HCT116 (cell line): Measurements from ENCODE around the gene ATG14. TPM values are rescaled to one million over a fixed set of nuclear protein-coding genes. Genes with fewer than 3 reads are reported as not detected.

Experiments
- ATAC-seq: fragments of 200-7000 bp; cut with Tn5 transposase; 2 replicates; pipeline ENCODE4 v1.9.1; 2020; ENCODE audit warnings: mild to moderate bottlenecking, moderate library complexity
- BruUV-seq: library from RNA; stranded (reverse); fragments of 400-500 nt; replicated peaks from 2 replicates; lab custom pipeline; 2021; lab: Mats Ljungman, UMichigan
- CTCF ChIA-PET: fragments of 300-600 bp; sonication (Branson Sonifier 250); formaldehyde crosslinking; loops from one replicate; lab custom pipeline; 2021; ENCODE audit warnings: antibody characterized with exemption; lab: Charles Lee
- POLR2A ChIA-PET: fragments of 300-600, 350-600 bp; sonication (Branson Sonifier 250); formaldehyde crosslinking; loops from one replicate; lab custom pipeline; 2021; ENCODE audit warnings: antibody characterized with exemption; lab: Charles Lee
- RAD21 ChIA-PET, 2 experiments: fragments of 300-600 bp; sonication (Branson Sonifier 250); formaldehyde crosslinking; loops; one replicate each; lab custom pipeline; 2023; ENCODE audit warnings: low total read pairs in 2 of 2; ENCODE audit not compliant: uncharacterized antibody in 2 of 2, unreplicated experiment in 2 of 2, low non-redundant PET in 1 of 2; lab: Charles Lee
- DNase-seq: peaks from one replicate; pipeline ENCODE4 v3.0.0-alpha.2; 2010; ENCODE audit warnings: low read depth, low spot score
- H2AFZ ChIP-seq: fragments of 200-600 bp; shearing (Covaris generic), sonication (generic); 2 replicates; pipeline ENCODE4 v1.6.1; 2017; ENCODE audit warnings: low read depth, mixed run types, mixed read lengths, antibody characterized with exemption, low read length; ENCODE audit not compliant: poor library complexity, severe bottlenecking
- H3K27ac ChIP-seq: 2 replicates; pipeline ENCODE4 v1.5.1; 2012; ENCODE audit warnings: low read depth, low read length
- H3K27me3 ChIP-seq: fragments of 200-600 bp; sonication (generic); 2 replicates; pipeline ENCODE4 v1.6.1; 2016; ENCODE audit warnings: mixed run types, low read length, mixed read lengths; ENCODE audit not compliant: insufficient read depth
- H3K36me3 ChIP-seq, 2 experiments: fragments of 200-500 bp in 1 of 2; fragments of 200-600 bp in 1 of 2; sonication (Bioruptor generic) in 1 of 2; sonication (generic) in 1 of 2; 2 replicates each; pipeline versions ENCODE4 v1.5.1 to v1.6.1; 2014 to 2016; ENCODE audit warnings: low read length in 2 of 2, inconsistent platforms in 1 of 2, mixed read lengths in 1 of 2, mixed run types in 1 of 2; ENCODE audit not compliant: insufficient read depth in 2 of 2, control insufficient read depth in 1 of 2
- H3K4me1 ChIP-seq, 2 experiments: fragments of 200-600 bp in 1 of 2; sonication (generic) in 1 of 2; 2 replicates each; pipeline versions ENCODE4 v1.5.1 to v1.6.1; 2012 to 2017; ENCODE audit warnings: low read length in 2 of 2, inconsistent platforms in 1 of 2, mild to moderate bottlenecking in 1 of 2, mixed read lengths in 1 of 2, mixed run types in 1 of 2, moderate library complexity in 1 of 2; ENCODE audit not compliant: insufficient read depth in 2 of 2, control insufficient read depth in 1 of 2
- H3K4me2 ChIP-seq: fragments of 200-600 bp; sonication (generic); 2 replicates; pipeline ENCODE4 v1.6.1; 2017; ENCODE audit warnings: mixed run types, low read length, mixed read lengths
- H3K4me3 ChIP-seq, 2 experiments: fragments of 200-600 bp in 1 of 2; sonication (generic) in 1 of 2; replicated peaks in 1 of 2; 2 replicates each; pipeline ENCODE4 v1.5.1; 2011 to 2016; ENCODE audit warnings: low read length in 2 of 2, control low read depth in 1 of 2, low read depth in 1 of 2, mild to moderate bottlenecking in 1 of 2, mixed read lengths in 1 of 2, mixed run types in 1 of 2
- H3K79me2 ChIP-seq: fragments of 200-600 bp; sonication (generic); 2 replicates; pipeline ENCODE4 v1.6.1; 2017; ENCODE audit warnings: mild to moderate bottlenecking, mixed run types, low read length, moderate library complexity, mixed read lengths; ENCODE audit not compliant: insufficient read depth
- H3K9ac ChIP-seq: fragments of 200-600 bp; sonication (generic); 2 replicates; pipeline ENCODE4 v1.6.1; 2016; ENCODE audit warnings: low read length, mixed read lengths
- H3K9me2 ChIP-seq: fragments of 200-600 bp; sonication (generic), shearing (Covaris generic); 2 replicates; pipeline ENCODE4 v1.6.1; 2017; ENCODE audit warnings: mixed run types, mild to moderate bottlenecking, moderate library complexity; ENCODE audit not compliant: insufficient read depth
- H3K9me3 ChIP-seq, 2 experiments: fragments of 200-500 bp in 1 of 2; fragments of 200-600 bp in 1 of 2; sonication (Bioruptor generic) in 1 of 2; sonication (generic) in 1 of 2; 2 replicates each; pipeline ENCODE4 v1.6.1; 2014 to 2017; ENCODE audit warnings: low read length in 2 of 2, mixed read lengths in 2 of 2, inconsistent platforms in 1 of 2, low read depth in 1 of 2, mild to moderate bottlenecking in 1 of 2, mixed run types in 1 of 2, moderate library complexity in 1 of 2; ENCODE audit not compliant: control insufficient read depth in 1 of 2, insufficient read depth in 1 of 2
- H4K20me1 ChIP-seq: fragments of 200-600 bp; sonication (generic), shearing (Covaris generic); 2 replicates; pipeline ENCODE4 v1.6.1; 2017; ENCODE audit warnings: mixed run types, mild to moderate bottlenecking, moderate library complexity; ENCODE audit not compliant: insufficient read depth
- CBX3 ChIP-seq: IDR thresholded peaks from 2 replicates; pipeline ENCODE4 v1.6.1; 2012; ENCODE audit warnings: low read depth
- CEBPB ChIP-seq: IDR thresholded peaks from 2 replicates; pipeline ENCODE4 v1.6.1; 2012; ENCODE audit warnings: low read depth
- CTCF ChIP-seq, 3 experiments: fragments of 200-600 bp in 1 of 3; sonication (generic) in 1 of 3; IDR thresholded peaks in 2 of 3; conservative IDR thresholded peaks in 1 of 3; 2 replicates each; pipeline ENCODE4 v1.5.1; 2012 to 2017; ENCODE audit warnings: low read depth in 2 of 3, low read length in 2 of 3, antibody characterized with exemption in 1 of 3, borderline replicate concordance in 1 of 3, control low read depth in 1 of 3, mild to moderate bottlenecking in 1 of 3, mixed read lengths in 1 of 3, mixed run types in 1 of 3, moderate library complexity in 1 of 3; ENCODE audit not compliant: insufficient read depth in 1 of 3
- EGR1 ChIP-seq: IDR thresholded peaks from 2 replicates; pipeline ENCODE4 v1.6.1; 2012; ENCODE audit warnings: low read depth
- ELF1 ChIP-seq: IDR thresholded peaks from 2 replicates; pipeline ENCODE4 v1.6.1; 2012; ENCODE audit warnings: low read depth, borderline replicate concordance
- FOSL1 ChIP-seq: IDR thresholded peaks from 2 replicates; pipeline ENCODE4 v1.6.1; 2012; ENCODE audit warnings: low read depth
- JUND ChIP-seq: IDR thresholded peaks from 2 replicates; pipeline ENCODE4 v1.6.1; 2012
- MAX ChIP-seq: IDR thresholded peaks from 2 replicates; pipeline ENCODE4 v1.6.1; 2012
- POLR2AphosphoS5 ChIP-seq: IDR thresholded peaks from 2 replicates; pipeline ENCODE4 v1.6.1; 2011; ENCODE audit warnings: mild to moderate bottlenecking, low read depth, low read length, moderate library complexity
- RAD21 ChIP-seq: IDR thresholded peaks from 2 replicates; pipeline ENCODE4 v1.6.1; 2012; ENCODE audit warnings: low read depth, mild to moderate bottlenecking
- SIN3A ChIP-seq: IDR thresholded peaks from 2 replicates; pipeline ENCODE4 v1.6.1; 2012; ENCODE audit warnings: low read depth
- SP1 ChIP-seq: IDR thresholded peaks from 2 replicates; pipeline ENCODE4 v1.6.1; 2012; ENCODE audit warnings: low read depth
- TCF7L2 ChIP-seq: IDR thresholded peaks from 2 replicates; pipeline ENCODE4 v1.7.0; 2011; ENCODE audit warnings: borderline replicate concordance, inconsistent platforms; ENCODE audit not compliant: insufficient read depth, insufficient read length; ENCODE audit errors: extremely low read depth
- YY1 ChIP-seq: IDR thresholded peaks from 2 replicates; pipeline ENCODE4 v1.6.1; 2011; ENCODE audit warnings: low read length, low read depth, moderate library complexity, mild to moderate bottlenecking; ENCODE audit not compliant: insufficient replicate concordance; ENCODE audit errors: extremely low read depth
- ZBTB33 ChIP-seq: IDR thresholded peaks from 2 replicates; pipeline ENCODE4 v1.6.1; 2011; ENCODE audit warnings: mild to moderate bottlenecking, low read length, moderate library complexity; ENCODE audit not compliant: insufficient replicate concordance; ENCODE audit errors: extremely low read depth
- ZFX ChIP-seq: fragments of 450-650 bp; IDR thresholded peaks from 2 replicates; pipeline ENCODE4 v1.6.1; 2017
- ZNF274 ChIP-seq: fragments of 200-500 bp; sonication (Bioruptor generic); IDR thresholded peaks from 2 replicates; pipeline ENCODE4 v1.6.1; 2014; ENCODE audit warnings: mild to moderate bottlenecking, low read depth, low read length, inconsistent platforms
- intact Hi-C: fragments of 100-400 bp; cut with micrococcal nuclease; formaldehyde crosslinking; loops from 2 replicates; pipeline ENCODE4 v1.10.0; 2022
- total RNA-seq: library from RNA; stranded (reverse); gene quantifications from one replicate; pipeline ENCODE4 v1.2.1, GENCODE V29; 2021; ENCODE audit not compliant: unreplicated experiment

ATG14 gene
- total RNA-seq, 1 experiment from 2014 or later: 9.9 TPM

GRCh38 chr14:55454264-55455002 lies 42.8 kb upstream of the ATG14 start:
- H3K4me2 ChIP-seq: peak overlapping the region; percentile 82
- H3K27me3 ChIP-seq: no peaks in the 10 kb centered on the region
- ATAC-seq (peak; percentile 85), DNase-seq (peak; percentile 83)
- H4K20me1 ChIP-seq: no peaks in the 10 kb centered on the region
- no peaks in the 10 kb centered on the region for H3K79me2 ChIP-seq
- no peaks in the 10 kb centered on the region for H3K9me3 ChIP-seq
- H2AFZ ChIP-seq: peak overlapping the region; percentile 81
- ChIA-PET CTCF (interaction anchor here (0.6 to 1.1 kb wide), 3 partner anchors 8 to 1020 kb away, joined by 3 read pairs; no protein-coding TSS in a partner anchor), RAD21 (no interaction called here), POLR2A (interaction anchor here (1.2 kb wide), 1 partner anchor 8 kb away, joined by 3 read pairs; no protein-coding TSS in a partner anchor)
- H3K4me1 ChIP-seq: peaks cover 41 to 67% of the 10 kb centered on the region in 2 experiments
- H3K4me3 ChIP-seq: peak overlapping the region; percentile 0 to 45; a peak in 3 of 4 replicates
- TF ChIP-seq POLR2AphosphoS5 (peak; percentile 58), FOSL1 (peak; percentile 81), ZBTB33 (no peak), MAX (peak; percentile 69), EGR1 (no peak), SP1 (peak; percentile 82), ZNF274 (no peak), JUND (peak; percentile 84), SIN3A (no peak), ELF1 (no peak), YY1 (peak; percentile 63), CTCF (IDR thresholded peaks at IDR 0.05 in 2 of 3, conservative IDR thresholded peaks at IDR 0.05 in 1 of 3; ENCODE audit: borderline replicate concordance in 1 of 3, insufficient read depth in 1 of 3, low read depth in 2 of 3, low read length in 2 of 3) (no peak), ZFX (no peak), CBX3 (peak; percentile 64), CEBPB (peak; percentile 47; the same call in 1 of the 2 replicates), RAD21 (0 out of 2 replicates have a peak, but pooled peaks have one; percentile 7), TCF7L2 (peak; percentile 94)
- peak overlapping the region; percentile 58 for H3K9ac ChIP-seq
- H3K9me2 ChIP-seq: no peaks in the 10 kb centered on the region
- H3K36me3 ChIP-seq: no peaks in the 10 kb centered on the region
- H3K27ac ChIP-seq: peak overlapping the region; percentile 83
- intact Hi-C loops: no loop called here
- no TSS peak for BruUV-seq
